PFSK-1 (cell line): ENCODE data around the gene PRPF39.

Experiments used
- POLR2AphosphoS5 ChIP-seq: IDR thresholded peaks from 2 replicates; pipeline ENCODE4 v1.6.1; 2012; ENCODE audit warnings: low read depth, mild to moderate bottlenecking, control low read depth, low read length, moderate library complexity
- REST ChIP-seq, 2 experiments: IDR thresholded peaks; 2 replicates each; pipeline versions ENCODE4 v1.6.1 to v1.8.0; 2011 to 2012; ENCODE audit warnings: low read depth in 2 of 2, low read length in 2 of 2, control low read depth in 1 of 2, inconsistent platforms in 1 of 2, mild to moderate bottlenecking in 1 of 2, moderate library complexity in 1 of 2; ENCODE audit not compliant: insufficient read depth in 1 of 2
- SIN3A ChIP-seq: IDR thresholded peaks from 2 replicates; pipeline ENCODE4 v1.6.1; 2012; ENCODE audit warnings: mild to moderate bottlenecking, low read length, moderate library complexity, borderline replicate concordance; ENCODE audit not compliant: insufficient read depth
- TAF1 ChIP-seq: IDR thresholded peaks from 2 replicates; pipeline ENCODE4 v1.6.1; 2012; ENCODE audit warnings: low read length, control low read depth, borderline replicate concordance; ENCODE audit not compliant: insufficient read depth

- TF ChIP-seq TAF1 (no peak), POLR2AphosphoS5 (no peak), SIN3A (no peak), REST (IDR thresholded peaks at IDR 0.05; ENCODE audit: insufficient read depth in 1 of 2, low read depth in 2 of 2, low read length in 2 of 2) (no peak)
Observed at GRCh38 chr14:45070215-45070614, 13.7 kb upstream of the PRPF39 start.
